Measurements from ENCODE around the gene CERK.

The CERK gene

DNA sequence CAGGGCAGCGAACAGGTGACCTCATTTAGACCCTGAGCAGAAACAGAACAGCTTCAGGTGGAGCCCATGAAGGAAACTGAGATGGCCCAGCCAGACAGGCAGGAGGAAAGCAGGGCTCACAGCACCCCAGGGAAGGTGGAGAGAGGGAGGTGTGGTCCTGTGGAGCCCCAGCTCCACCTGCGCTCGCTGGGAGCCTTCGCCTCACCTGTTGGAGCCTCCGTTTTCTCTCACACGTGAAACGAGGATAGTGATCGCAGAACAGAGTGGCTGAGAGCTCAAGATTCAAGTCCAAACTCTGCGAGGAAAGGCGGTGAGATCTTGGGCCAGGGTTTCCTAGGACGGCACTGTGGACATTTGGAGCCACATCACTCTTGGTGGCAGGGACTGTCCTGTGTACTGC, 8.6 kb upstream of the CERK start:
- TF ChIP-seq CTCF (IDR thresholded peaks at IDR 0.05), result no peak

DNA sequence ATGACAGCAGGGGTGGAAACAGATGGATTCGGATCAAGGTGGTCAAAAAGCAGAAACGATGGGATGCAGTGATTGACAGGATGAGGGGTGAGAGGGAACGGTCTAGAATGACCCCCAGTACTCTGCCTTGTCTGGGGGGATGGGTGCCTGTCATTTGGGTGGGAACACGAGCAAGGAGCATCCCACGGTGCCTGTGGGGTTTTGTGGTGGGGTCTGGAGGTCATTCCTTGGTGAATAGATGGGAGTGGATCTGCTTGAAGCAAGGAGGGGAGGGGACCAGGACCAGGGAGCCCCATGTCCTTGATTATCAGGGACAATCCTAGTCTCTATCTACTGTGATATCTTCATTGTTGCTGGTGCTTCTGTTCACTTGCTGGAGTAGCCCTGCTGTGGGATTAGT, 8.1 kb upstream of the CERK start:
- TF ChIP-seq CTCF (IDR thresholded peaks at IDR 0.05), result no peak

DNA sequence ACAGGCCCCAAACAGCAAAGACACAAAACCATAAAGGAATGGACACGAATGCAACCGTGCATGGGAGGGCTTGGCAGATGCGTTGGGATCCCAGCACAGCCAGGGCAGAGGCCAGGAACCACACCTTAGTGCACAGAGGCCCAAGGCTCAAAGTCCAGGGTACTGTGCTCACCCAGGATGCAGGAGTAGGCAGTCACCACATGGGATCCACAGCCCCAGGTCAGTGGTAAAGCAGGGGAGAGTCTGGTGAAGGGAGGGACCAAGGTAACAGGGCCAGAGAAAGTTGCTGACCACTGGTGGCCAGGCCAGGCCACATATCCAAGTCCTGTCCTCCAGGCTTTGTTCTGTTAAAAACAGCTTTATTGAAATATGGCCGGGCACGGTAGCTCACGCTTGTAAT, 6.5 kb upstream of the CERK start:
- no peak for TF ChIP-seq CTCF (IDR thresholded peaks at IDR 0.05)

GRCh38 chr22:46742576-46743221, 4.6 kb upstream of the CERK start:
- TF ChIP-seq CTCF (IDR thresholded peaks at IDR 0.05), result no peak

- no peak for TF ChIP-seq CTCF (IDR thresholded peaks at IDR 0.05)
Measured at GRCh38 chr22:46741974-46742519, 4.0 kb upstream of the CERK start.

DNA sequence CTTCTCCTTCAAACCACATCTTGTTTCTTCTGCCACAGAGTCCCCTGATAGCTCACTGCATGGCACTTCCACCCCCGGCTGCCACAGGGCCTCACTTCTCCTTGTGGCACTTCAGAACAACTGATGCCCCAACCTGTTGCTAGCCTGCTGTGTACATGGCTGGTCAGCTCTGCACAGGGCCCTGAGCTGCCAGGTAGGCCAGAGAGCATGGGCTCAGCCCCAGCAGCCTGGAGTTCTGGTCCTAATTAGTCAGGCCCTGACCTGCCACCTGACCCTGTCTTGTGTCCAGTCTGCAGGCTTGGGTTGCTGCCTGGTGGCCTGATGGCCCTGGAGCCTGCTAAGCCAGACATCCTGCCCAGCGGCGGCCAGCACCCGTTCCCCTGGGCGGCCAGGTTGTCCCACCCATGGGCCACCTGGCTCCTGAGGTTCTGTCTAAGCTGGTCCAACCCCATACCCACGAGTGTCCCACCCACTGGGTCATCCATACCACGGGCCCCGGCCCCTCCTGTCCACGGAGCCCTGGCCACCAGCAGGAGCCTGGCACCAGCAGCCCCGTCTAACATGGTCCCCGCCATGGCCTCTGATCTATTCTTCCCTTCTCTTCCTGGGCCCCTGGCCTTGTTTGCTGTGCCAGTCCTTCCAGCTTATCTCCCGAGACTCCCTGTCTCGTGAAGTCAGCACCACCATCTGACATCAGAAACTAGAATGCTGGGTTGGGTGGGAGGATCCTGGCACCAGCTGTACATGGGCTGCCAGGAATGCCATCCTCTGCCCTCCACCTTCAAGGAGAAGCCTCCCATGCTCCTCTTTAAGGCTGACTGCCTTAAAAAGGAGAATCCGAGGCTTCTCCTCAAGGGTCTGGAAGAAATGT, 3.1 kb upstream of the CERK start:
- no peak for TF ChIP-seq CTCF (IDR thresholded peaks at IDR 0.05)

DNA sequence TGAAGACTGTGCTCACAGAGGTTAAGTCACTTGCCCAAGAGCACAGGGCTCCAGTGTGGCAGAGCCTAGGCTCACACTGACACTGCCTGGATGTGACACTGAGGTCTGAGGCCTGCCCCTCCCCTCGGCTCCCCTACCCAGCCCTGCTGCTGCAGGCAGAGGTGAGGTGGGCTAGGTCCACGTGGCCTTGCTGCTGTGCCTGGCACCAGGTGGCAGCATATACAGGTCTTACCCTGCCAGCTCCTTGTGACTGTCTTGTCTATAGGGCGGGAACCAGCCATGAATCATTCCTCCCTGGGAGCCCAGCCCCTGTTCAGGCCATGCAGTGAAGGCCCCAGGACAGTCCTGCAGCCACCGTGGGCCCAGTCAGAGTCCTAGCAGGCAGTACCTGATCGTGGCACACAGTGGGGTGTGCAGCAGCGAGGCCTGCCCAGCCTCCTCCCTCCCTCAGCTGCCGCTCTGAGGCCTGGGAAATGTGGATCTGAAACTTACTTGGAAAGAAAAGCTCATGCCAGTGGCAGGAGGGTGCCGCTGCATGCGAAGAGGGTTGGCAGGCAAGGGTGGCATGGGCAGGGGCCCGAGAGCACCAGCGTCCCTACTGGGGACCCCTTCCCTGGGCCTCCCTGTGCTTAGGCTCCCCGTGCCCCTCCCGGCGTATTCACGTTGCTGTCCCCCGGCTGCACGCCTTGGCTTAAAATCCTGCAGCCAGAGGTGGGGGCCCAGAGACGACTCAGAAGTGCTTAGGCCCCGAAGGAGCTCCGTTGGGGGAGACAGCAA, 1.2 kb upstream of the CERK start:
- TF ChIP-seq CTCF (IDR thresholded peaks at IDR 0.05), result peak; percentile 58
